DMS114 treated with DMSO at 0.1 percent for 48 hours (cell line): Measurements from ENCODE around the gene CHRNB1.
A peak's percentile ranks its signal among the peaks of the same experiment; 100 is the strongest.

Experiments
- DNase-seq: peaks from one replicate; lab custom pipeline; 2025; ENCODE audit not compliant: unreplicated experiment; lab: John Stamatoyannopoulos, UW

Gene CHRNB1

DNA sequence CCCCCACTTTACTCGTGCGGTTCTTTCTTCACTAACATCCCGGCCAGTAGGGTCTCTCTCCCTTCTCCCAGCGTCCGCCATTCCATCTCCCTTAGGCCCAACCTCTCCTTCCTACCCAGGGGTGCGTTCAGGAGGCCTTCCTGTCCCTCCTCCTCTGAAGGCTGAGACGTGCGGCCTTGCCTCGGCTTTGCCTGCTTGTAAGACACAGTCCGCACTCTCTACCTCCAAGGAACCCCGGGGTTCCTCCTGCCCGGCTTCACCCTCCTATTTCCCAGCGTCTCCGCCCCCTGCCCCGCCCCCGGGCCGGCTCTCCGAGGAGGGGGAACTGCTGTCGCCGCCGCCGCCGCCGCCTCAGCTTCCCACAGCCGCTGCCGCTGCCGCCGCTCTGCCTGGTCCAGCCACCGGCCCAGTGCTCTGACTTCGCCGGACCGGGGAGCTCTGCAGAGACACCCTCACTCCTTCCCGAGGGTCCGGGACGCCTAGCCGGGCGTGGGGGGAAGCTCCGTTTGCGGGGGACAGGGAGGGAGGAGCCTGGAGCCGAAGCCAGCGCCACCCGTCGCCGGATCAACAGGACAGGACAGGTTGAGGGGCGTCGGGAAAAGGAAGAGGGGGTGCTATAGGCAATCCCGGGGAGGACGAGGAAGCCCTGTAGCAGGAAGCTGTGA is 6.8 kb upstream of the CHRNB1 start:
- peak; percentile 76 for DNase-seq

DNA sequence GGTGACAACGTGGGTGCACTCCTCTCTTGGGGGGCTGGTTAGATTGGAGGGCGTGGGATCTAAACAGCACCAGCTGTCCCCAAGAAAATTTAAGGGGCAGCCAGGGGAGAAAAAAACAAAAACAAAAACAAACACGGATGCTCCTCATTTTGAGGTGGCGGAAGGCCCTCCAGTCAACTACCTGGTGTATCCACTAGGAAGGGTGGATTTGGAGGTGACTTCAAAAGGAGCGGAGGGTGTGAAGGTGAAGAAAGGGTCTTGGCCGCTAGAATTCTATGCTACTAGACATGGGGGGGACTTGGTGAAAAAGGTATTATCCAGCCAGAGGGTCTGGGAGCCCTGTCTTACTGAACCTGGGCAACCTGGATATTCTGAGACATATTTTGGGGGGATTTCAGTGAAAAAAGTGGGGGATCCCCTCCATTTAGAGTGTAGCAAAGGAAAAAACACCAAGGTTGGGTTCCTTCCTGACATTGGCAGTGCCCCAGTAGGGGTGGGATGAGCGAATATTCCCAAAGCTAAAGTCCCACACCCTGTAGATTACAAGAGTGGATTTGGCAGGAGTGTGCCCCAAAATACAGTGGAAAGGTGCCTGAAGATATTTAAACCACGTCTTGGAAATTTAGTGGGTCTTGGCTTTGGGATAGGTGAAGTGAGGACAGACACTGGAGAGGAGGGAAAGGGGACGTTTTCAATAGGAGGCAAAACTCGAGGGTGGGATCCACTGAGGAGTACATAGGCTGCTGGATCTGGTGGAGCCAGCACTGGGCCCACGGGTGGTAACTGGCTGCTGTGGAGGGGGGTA is 6.0 kb upstream of the CHRNB1 start:
- DNase-seq: no peak

DNA sequence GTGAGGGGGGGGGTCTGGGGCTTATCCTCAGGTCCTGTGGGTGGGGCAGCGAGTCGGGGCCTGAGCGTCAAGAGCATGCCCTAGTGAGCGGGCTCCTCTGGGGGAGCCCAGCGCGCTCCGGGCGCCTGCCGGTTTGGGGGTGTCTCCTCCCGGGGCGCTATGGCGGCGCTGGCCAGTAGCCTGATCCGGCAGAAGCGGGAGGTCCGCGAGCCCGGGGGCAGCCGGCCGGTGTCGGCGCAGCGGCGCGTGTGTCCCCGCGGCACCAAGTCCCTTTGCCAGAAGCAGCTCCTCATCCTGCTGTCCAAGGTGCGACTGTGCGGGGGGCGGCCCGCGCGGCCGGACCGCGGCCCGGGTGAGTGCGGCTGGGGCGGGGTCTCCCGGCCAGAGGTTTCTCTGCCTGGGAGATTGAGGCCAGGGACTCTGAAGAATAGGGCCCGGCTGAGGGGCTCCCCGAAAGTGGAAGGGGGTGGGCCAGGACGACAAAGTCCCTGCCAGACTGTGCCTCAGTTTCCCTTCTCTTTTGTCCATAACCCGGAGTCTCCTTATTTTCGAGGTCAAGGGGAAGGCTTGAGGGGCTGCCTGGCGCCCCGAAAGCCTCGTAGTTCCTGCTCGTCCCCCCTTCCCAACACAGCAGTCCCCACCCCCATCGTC is 5.3 kb upstream of the CHRNB1 start, which contains the start of gene FGF11:
Gene FGF11 (plus strand): TSS at position 51 of the 651 bp plus-strand sequence. CDS start 109 bp downstream, at position 160.
- DNase-seq: no peak

GRCh38 chr17:7440113-7440833 is 4.6 kb upstream of the CHRNB1 start:
- DNase-seq: no peak

GRCh38 chr17:7440834-7441195 is 4.0 kb upstream of the CHRNB1 start:
- no peak for DNase-seq

- no peak for DNase-seq
Measured at GRCh38 chr17:7441266-7441665, 3.6 kb upstream of the CHRNB1 start.

GRCh38 chr17:7442142-7442541 is 2.7 kb upstream of the CHRNB1 start:
- no peak for DNase-seq

GRCh38 chr17:7443499-7444485 is 1.1 kb upstream of the CHRNB1 start:
- DNase-seq: no peak

- DNase-seq: no peak
Measured at GRCh38 chr17:7445619-7445968, 733 bp downstream of the CHRNB1 start.

DNA sequence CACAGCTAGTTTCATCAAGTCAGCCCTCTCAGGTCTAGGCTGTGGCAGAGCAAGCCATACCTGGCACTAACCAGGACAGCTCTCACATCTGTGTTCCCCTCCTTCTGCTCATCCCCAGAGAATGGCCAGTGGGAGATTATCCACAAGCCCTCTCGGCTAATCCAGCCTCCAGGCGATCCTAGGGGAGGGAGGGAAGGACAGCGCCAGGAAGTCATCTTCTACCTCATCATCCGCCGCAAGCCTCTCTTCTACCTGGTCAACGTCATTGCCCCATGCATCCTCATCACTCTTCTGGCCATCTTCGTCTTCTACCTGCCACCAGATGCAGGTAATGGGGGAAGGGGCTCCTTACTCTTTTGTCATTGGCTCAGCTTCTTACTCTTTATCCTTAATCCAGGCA is 3.6 kb downstream of the CHRNB1 start:
- no peak for DNase-seq

DNA sequence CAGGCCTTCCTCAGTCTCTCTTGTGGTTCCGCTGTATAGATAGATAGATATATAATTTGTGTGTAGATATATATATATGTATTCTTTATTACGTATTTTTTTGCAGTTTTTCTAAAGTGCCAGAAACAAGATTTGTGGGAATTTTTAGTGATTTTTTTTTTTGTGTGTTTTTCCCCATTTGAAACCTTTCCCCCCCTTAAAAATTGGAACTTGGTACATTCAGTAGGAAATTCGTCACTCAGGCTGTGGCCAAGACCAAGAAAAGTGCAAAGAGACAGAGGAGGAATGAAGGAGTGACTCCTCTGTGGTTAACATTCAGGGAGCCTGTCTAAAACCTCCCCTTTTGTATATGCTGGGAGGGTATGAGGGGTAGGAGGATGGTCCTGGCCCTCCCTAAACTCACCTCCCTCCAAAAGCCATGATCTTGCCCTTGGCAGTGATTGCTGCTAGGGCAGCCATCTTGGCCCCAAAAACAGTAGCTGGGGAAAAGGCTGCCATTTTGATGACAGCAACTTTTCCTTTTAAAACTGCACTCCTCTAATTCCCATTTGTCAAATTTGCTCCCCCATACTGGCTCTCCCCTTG is 15.2 kb downstream of the CHRNB1 start:
- DNase-seq: no peak

- DNase-seq: no peak
Measured at GRCh38 chr17:7460850-7461660, 16.2 kb downstream of the CHRNB1 start.

- no peak for DNase-seq
Measured at GRCh38 chr17:7462474-7463371, 17.9 kb downstream of the CHRNB1 start.

- no peak for DNase-seq
Measured at GRCh38 chr17:7463372-7463846, 18.5 kb downstream of the CHRNB1 start.

DNA sequence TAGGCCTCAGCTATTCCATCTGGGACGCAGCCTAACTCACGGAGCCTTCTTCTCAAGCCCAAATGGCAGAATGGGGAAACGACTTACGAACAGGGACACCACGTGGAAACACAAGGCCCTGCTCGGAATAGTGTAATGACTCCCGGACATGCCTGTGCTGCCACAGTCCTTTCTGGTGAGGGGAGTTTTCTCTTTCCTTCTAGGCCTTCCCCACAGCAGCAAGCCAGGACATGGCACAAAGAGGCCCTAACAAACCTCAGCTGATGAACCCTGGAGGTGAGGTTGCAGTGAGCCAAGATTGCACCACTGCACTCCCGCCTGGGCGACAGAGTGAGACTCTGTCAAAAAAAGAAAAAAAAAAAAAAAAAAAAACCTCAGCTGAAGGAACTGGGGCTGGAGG is 19.2 kb downstream of the CHRNB1 start:
- no peak for DNase-seq

- DNase-seq: no peak
Measured at GRCh38 chr17:7465597-7466275, 20.9 kb downstream of the CHRNB1 start.

DNA sequence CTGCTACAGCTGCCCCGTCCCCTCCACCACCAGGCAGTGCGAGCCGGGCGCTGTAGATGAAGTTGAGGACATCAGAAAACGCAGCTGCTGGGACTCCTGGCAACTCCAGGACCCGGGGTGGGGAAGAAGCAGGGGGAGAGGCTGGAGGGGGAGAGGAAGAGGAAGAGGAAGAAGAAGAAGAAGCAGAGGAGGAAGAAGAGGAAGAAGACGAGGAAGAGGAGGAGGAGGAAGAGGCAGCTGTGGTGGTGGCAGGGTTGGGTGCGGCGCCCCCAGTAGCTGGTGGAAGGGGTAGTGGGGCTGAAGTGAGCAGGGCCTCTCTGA is 21.4 kb downstream of the CHRNB1 start:
- no peak for DNase-seq
